Lung (tissue), 12 donors: ENCODE measurements around the gene HOATZ. TPM values are rescaled to one million over a fixed set of nuclear protein-coding genes. Genes with fewer than 3 reads are reported as not detected.

Experiments used
- ATAC-seq: fragments of 200-7000 bp; cut with Tn5 transposase; one replicate; pipeline ENCODE4 v1.9.1; 2020; ENCODE audit warnings: moderate number of reproducible peaks; ENCODE audit not compliant: insufficient read depth, low FRiP score
- DNase-seq, 3 donors: peaks; one replicate each; pipeline ENCODE4 v3.0.0-alpha.2; 2013 to 2017
- H3K27ac ChIP-seq, 2 donors: one replicate each; pipeline ENCODE4 v1.5.1; 2013; ENCODE audit warnings: mild to moderate bottlenecking in 2 of 2, moderate library complexity in 2 of 2, control low read depth in 1 of 2, inconsistent platforms in 1 of 2, low read depth in 1 of 2, low read length in 1 of 2
- H3K27me3 ChIP-seq, 3 donors: one replicate each; pipeline ENCODE4 v1.5.1; 2013; ENCODE audit warnings: low read length in 2 of 3; ENCODE audit not compliant: control insufficient read depth in 3 of 3, insufficient read depth in 3 of 3
- H3K36me3 ChIP-seq, 4 donors: one replicate each; pipeline ENCODE4 v1.5.1; 2013; ENCODE audit warnings: low read length in 4 of 4, mild to moderate bottlenecking in 1 of 4, moderate library complexity in 1 of 4; ENCODE audit not compliant: control insufficient read depth in 4 of 4, insufficient read depth in 4 of 4
- H3K4me1 ChIP-seq, 5 donors: one replicate each; pipeline ENCODE4 v1.5.1; 2013; ENCODE audit warnings: low read length in 5 of 5, mild to moderate bottlenecking in 2 of 5, moderate library complexity in 1 of 5; ENCODE audit not compliant: control insufficient read depth in 5 of 5, insufficient read depth in 5 of 5
- H3K4me3 ChIP-seq: one replicate; pipeline ENCODE4 v1.5.1; 2013; ENCODE audit warnings: mild to moderate bottlenecking, control low read depth, moderate library complexity
- H3K9ac ChIP-seq, 2 donors: one replicate each; pipeline ENCODE4 v1.5.1; 2013; ENCODE audit warnings: low read length in 2 of 2, control low read depth in 1 of 2; ENCODE audit not compliant: insufficient read depth in 1 of 2
- H3K9me3 ChIP-seq, 4 donors: one replicate each; pipeline ENCODE4 v1.5.1; 2013; ENCODE audit warnings: low read length in 3 of 4, mild to moderate bottlenecking in 1 of 4, moderate library complexity in 1 of 4; ENCODE audit not compliant: control insufficient read depth in 4 of 4, insufficient read depth in 3 of 4
- CTCF ChIP-seq: IDR thresholded peaks from 2 replicates; pipeline ENCODE4 v1.5.1; 2012; ENCODE audit warnings: mild to moderate bottlenecking; ENCODE audit errors: control extremely low read depth, extremely low read depth
- WGBS, 2 donors: extraction: QIAGEN DNeasy Blood & Tissue Kit; methylation state at CpG; one replicate each; pipeline ENCODE4 v1.1.7; 2013; 5-methylcytosine and 5-hydroxymethylcytosine counted together
- polyA plus RNA-seq, 2 donors: library from polyadenylated mRNA; stranded (reverse); fragments of 200-250 nt; gene quantifications; one replicate each; pipeline ENCODE4 v1.2.1, GENCODE V29; 2013
- total RNA-seq, 2 donors: library from RNA; depleted of rRNA in 1 of 2; stranded (reverse); fragments of >200 nt in 1 of 2; gene quantifications; one replicate each; pipeline ENCODE4 v1.2.1, GENCODE V29; 2014 to 2021
- donor health status: control.
- donor health status: control.
- donor health status: Bipolar disorder and iron deficiency.
- donor health status: healthy.
- donor health status: DM: yes; HTN: yes; CAD: no.

The HOATZ gene
- total and polyA plus RNA-seq, 4 donors: 23.6 to 42.9 (median 29.0) TPM

- Histone ChIP-seq H3K4me3 (no peak overlapping the region), H3K27ac (no peak overlapping the region), H3K36me3 (no peaks in the 10 kb centered on the region), H3K27me3 (peaks cover 0 to 2% (median 0%) of the 10 kb centered on the region in 3 donors), H3K9me3 (no peaks in the 10 kb centered on the region), H3K9ac (no peak overlapping the region), H3K4me1 (no peaks in the 10 kb centered on the region)
- DNase-seq (no peak), ATAC-seq (no peak)
- TF ChIP-seq CTCF: no peak
- 71 to 86% methylated on average over 2 of the region's 2 CpGs for WGBS, 2 donors
These were observed 6.6 kb downstream of the HOATZ start for GRCh38 chr11:111521135-111521534.

- H3K4me3 ChIP-seq: no peak overlapping the region
- H3K9me3 ChIP-seq: no peaks in the 10 kb centered on the region
- no peak overlapping the region for H3K9ac ChIP-seq
- no peak for TF ChIP-seq CTCF
- DNase-seq: no peak
- no peaks in the 10 kb centered on the region for H3K36me3 ChIP-seq
- 89 to 93% methylated on average over 5 of the region's 5 CpGs for WGBS, 2 donors
- H3K4me1 ChIP-seq: no peaks in the 10 kb centered on the region
- H3K27ac ChIP-seq: no peak overlapping the region
- H3K27me3 ChIP-seq: no peaks in the 10 kb centered on the region
- no peak for ATAC-seq
These were observed 7.8 kb downstream of the HOATZ start for GRCh38 chr11:111522426-111522825.

- H3K4me3 ChIP-seq: no peak overlapping the region
- no peaks in the 10 kb centered on the region for H3K27me3 ChIP-seq
- H3K27ac ChIP-seq: no peak overlapping the region
- H3K36me3 ChIP-seq: no peaks in the 10 kb centered on the region
- no peaks in the 10 kb centered on the region for H3K9me3 ChIP-seq
- no peak for TF ChIP-seq CTCF
- DNase-seq: no peak
- no peak for ATAC-seq
- H3K9ac ChIP-seq: no peak overlapping the region
- H3K4me1 ChIP-seq: no peaks in the 10 kb centered on the region
- 95 to 97% methylated on average over 2 of the region's 2 CpGs for WGBS, 2 donors
These were observed 8.8 kb downstream of the HOATZ start for GRCh38 chr11:111523343-111523742.

- Histone ChIP-seq H3K27ac (no peak overlapping the region), H3K27me3 (no peaks in the 10 kb centered on the region), H3K9ac (no peak overlapping the region), H3K36me3 (no peaks in the 10 kb centered on the region), H3K4me1 (no peaks in the 10 kb centered on the region), H3K9me3 (no peaks in the 10 kb centered on the region), H3K4me3 (no peak overlapping the region)
- no peak for DNase-seq
- WGBS, 2 donors: 44 to 45% methylated on average over 1 of the region's 1 CpG
- no peak for ATAC-seq
- no peak for TF ChIP-seq CTCF
These were observed 9.5 kb downstream of the HOATZ start for GRCh38 chr11:111524056-111524455.
